Measurements from ENCODE around the gene KIAA1614.

DNA sequence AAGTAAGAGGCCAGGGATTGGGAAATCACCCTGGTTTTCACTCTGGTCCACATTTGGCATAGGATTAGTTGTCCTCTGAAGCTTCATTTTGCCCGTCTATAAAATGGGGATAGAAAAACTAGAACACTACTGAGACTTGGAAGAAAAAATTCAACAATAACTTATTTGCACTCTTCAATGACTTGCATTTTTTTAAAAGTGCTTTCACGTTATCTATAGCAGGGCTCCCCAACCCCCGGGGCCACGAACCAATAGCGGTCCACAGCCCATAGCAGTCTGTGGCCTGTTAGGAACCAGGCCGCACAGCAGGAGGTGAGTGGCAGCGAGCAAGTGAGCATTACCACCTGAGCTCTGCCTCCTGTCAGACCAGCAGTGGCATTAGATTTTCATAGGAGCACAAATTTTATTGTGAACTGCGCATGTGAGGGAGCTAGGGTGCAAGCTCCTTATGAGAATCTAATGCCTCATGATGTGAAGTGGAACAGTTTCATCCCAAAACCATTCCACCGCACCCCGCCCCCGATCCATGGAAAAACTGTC is 2.8 kb downstream of the KIAA1614 start:
- TF ChIP-seq, protein P1, sequence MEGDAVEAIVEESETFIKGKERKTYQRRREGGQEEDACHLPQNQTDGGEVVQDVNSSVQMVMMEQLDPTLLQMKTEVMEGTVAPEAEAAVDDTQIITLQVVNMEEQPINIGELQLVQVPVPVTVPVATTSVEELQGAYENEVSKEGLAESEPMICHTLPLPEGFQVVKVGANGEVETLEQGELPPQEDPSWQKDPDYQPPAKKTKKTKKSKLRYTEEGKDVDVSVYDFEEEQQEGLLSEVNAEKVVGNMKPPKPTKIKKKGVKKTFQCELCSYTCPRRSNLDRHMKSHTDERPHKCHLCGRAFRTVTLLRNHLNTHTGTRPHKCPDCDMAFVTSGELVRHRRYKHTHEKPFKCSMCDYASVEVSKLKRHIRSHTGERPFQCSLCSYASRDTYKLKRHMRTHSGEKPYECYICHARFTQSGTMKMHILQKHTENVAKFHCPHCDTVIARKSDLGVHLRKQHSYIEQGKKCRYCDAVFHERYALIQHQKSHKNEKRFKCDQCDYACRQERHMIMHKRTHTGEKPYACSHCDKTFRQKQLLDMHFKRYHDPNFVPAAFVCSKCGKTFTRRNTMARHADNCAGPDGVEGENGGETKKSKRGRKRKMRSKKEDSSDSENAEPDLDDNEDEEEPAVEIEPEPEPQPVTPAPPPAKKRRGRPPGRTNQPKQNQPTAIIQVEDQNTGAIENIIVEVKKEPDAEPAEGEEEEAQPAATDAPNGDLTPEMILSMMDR (conservative IDR thresholded peaks at IDR 0.05) = no peak
- no peak for TF ChIP-seq ZFX (IDR thresholded peaks at IDR 0.05)
